HL-60 (cell line): ENCODE data around the gene HERC2.

Experiments used
- DNase-seq, 2 experiments: peaks; one replicate each; pipeline ENCODE4 v3.0.0-alpha.2; 2010 to 2020; ENCODE audit warnings: low read depth in 1 of 2, low spot score in 1 of 2
- H3K27ac ChIP-seq: fragments of 250-450 bp; sonication (Bioruptor Pico); replicated peaks from 2 replicates; pipeline ENCODE4 v1.5.1; 2020; ENCODE audit warnings: mild to moderate bottlenecking, moderate library complexity
- H3K27me3 ChIP-seq: fragments of 250-450 bp; sonication (Bioruptor Pico); 2 replicates; pipeline ENCODE4 v1.5.1; 2021; ENCODE audit warnings: mild to moderate bottlenecking, moderate library complexity; ENCODE audit not compliant: insufficient read depth, poor library complexity, severe bottlenecking
- H3K4me3 ChIP-seq: replicated peaks from 2 replicates; pipeline ENCODE4 v1.5.1; 2011; ENCODE audit warnings: mild to moderate bottlenecking, control low read depth, low read length; ENCODE audit not compliant: insufficient read depth
- GABPA ChIP-seq: IDR thresholded peaks from 2 replicates; pipeline ENCODE4 v1.6.1; 2012; ENCODE audit warnings: low read depth
- POLR2AphosphoS5 ChIP-seq: IDR thresholded peaks from 2 replicates; pipeline ENCODE4 v1.6.1; 2012; ENCODE audit warnings: low read depth
- REST ChIP-seq: IDR thresholded peaks from 2 replicates; pipeline ENCODE4 v1.6.1; 2012; ENCODE audit warnings: low read depth; ENCODE audit not compliant: insufficient replicate concordance
- SPI1 ChIP-seq: IDR thresholded peaks from 2 replicates; pipeline ENCODE4 v1.6.1; 2012; ENCODE audit warnings: low read depth, mild to moderate bottlenecking, borderline replicate concordance
- TF ChIP-seq, protein P1 (sequence below): IDR thresholded peaks from one replicate; pipeline ENCODE4 v1.5.1; 2011; ENCODE audit warnings: low read length, control low read depth, inconsistent platforms; ENCODE audit not compliant: insufficient read depth

The HERC2 gene

GRCh38 chr15:28091313-28091712 is 230.7 kb downstream of the HERC2 start:
- TF ChIP-seq REST, result no peak
- TF ChIP-seq POLR2AphosphoS5, result no peak
- TF ChIP-seq, protein P1, sequence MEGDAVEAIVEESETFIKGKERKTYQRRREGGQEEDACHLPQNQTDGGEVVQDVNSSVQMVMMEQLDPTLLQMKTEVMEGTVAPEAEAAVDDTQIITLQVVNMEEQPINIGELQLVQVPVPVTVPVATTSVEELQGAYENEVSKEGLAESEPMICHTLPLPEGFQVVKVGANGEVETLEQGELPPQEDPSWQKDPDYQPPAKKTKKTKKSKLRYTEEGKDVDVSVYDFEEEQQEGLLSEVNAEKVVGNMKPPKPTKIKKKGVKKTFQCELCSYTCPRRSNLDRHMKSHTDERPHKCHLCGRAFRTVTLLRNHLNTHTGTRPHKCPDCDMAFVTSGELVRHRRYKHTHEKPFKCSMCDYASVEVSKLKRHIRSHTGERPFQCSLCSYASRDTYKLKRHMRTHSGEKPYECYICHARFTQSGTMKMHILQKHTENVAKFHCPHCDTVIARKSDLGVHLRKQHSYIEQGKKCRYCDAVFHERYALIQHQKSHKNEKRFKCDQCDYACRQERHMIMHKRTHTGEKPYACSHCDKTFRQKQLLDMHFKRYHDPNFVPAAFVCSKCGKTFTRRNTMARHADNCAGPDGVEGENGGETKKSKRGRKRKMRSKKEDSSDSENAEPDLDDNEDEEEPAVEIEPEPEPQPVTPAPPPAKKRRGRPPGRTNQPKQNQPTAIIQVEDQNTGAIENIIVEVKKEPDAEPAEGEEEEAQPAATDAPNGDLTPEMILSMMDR, result no peak
- TF ChIP-seq GABPA, result no peak
- TF ChIP-seq SPI1, result no peak
- H3K27me3 ChIP-seq, result peaks cover 28% of the 10 kb centered on the region
- no peak for DNase-seq
- no peak overlapping the region for H3K4me3 ChIP-seq
- H3K27ac ChIP-seq, result no peak overlapping the region

GRCh38 chr15:28086175-28086703 is 235.7 kb downstream of the HERC2 start:
- DNase-seq, result peak in 1 of 2 experiments; percentile 55
- TF ChIP-seq GABPA (no peak), SPI1 (no peak)
- TF ChIP-seq, protein P1, result peak; percentile 89
- H3K27ac ChIP-seq, result no peak overlapping the region
- no peak overlapping the region for H3K4me3 ChIP-seq
- H3K27me3 ChIP-seq, result peaks cover 2% of the 10 kb centered on the region

DNA sequence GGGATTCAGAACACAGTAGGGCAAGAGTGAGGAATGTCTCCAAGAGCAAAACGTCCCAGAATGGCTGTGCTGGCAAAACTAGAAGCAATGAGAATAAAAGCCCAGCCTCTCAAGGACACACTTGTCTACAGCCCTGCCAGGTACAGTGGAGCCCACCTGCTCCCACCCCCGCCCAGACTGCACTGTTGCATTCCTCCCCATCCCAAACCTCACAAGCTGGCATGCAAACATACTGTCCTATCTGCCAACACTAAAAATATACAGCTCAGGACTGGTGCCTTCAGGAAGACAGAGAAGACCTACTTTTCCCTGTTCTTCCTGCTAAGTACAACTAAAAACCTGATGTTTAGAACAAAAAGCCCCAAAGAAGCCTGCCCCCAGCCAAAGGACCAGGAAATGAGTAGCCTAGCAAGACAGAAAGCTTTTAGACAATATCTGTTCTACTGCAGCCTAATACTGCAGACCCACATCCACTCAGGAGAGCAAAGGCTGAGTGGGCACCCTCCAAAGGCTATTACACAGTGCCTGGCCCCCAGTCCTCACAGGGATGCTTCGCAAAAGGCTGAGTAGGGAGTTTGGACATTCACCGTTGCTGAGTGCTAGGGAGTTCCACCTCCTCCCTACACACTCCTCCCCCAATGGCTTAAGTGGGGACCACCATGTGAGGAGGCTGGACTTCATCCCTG is 236.3 kb downstream of the HERC2 start:
- TF ChIP-seq POLR2AphosphoS5 (no peak), REST (no peak), GABPA (no peak), SPI1 (no peak)
- TF ChIP-seq, protein P1, result no peak
- Histone ChIP-seq H3K27ac (no peak overlapping the region), H3K4me3 (no peak overlapping the region), H3K27me3 (peaks cover 2% of the 10 kb centered on the region)
- no peak for DNase-seq

DNA sequence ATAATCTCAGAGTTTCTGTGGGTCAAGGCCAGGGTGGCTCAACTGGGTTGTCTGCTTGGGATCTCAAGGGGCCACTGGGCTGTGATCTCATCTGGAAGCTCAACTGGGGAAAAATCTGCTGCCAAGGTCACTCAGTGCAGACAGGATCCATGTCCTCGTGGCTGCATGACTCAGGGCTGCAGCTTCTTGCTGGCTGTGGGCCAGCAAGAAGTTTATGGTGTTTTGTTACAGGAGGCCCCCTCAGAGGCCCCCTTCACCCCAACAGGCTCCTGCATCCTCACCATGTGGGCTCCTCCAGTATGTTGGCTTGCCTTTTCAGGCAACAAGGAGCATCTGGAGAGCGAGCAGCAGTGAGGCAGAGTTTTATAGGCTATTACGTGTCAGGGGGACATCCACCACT is 237.4 kb downstream of the HERC2 start:
- no peaks in the 10 kb centered on the region for H3K27me3 ChIP-seq
- TF ChIP-seq SPI1, result no peak
- TF ChIP-seq, protein P1, result no peak
- TF ChIP-seq POLR2AphosphoS5, result no peak
- TF ChIP-seq REST, result no peak
- no peak for TF ChIP-seq GABPA
- no peak overlapping the region for H3K27ac ChIP-seq
- H3K4me3 ChIP-seq, result no peak overlapping the region
- no peak for DNase-seq
